GM12875 (cell line): ENCODE data around the gene RERE.

Experiments
- H3K4me3 ChIP-seq: one replicate; pipeline ENCODE4 v1.5.1; 2011; ENCODE audit warnings: low read depth, low read length, control low read depth
- CTCF ChIP-seq: IDR thresholded peaks from 2 replicates; pipeline ENCODE4 v1.5.1; 2011; ENCODE audit warnings: low read depth, mild to moderate bottlenecking, control low read depth, inconsistent platforms, low read length, moderate library complexity, borderline replicate concordance; ENCODE audit not compliant: insufficient read depth

RERE gene

DNA sequence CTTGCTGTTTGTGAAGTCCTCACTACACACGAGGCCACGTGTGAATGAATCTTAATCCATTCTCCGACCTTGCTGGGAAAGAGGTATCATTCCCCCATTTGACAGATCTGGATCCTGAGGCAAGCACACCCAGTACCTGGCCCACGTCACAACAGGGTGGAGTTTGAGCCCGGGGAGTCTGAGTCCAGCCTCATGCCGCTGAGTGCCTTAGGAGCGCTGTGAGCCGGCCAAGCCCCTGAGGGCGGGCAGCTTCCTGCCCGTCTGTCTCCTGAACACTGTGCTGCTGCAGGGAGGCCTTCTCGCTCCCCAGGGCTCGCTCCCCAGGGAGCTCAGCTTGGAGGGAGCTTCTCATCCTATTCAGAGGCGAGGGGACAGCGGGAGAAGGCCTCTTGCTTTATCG is 469.8 kb downstream of the RERE start:
- TF ChIP-seq CTCF = no peak
- no peak overlapping the region for H3K4me3 ChIP-seq

GRCh38 chr1:8345621-8346415 is 471.6 kb downstream of the RERE start:
- no peak for TF ChIP-seq CTCF
- H3K4me3 ChIP-seq = no peak overlapping the region

GRCh38 chr1:8344893-8345507 is 472.4 kb downstream of the RERE start:
- no peak for TF ChIP-seq CTCF
- H3K4me3 ChIP-seq = no peak overlapping the region

GRCh38 chr1:8343464-8344001 is 473.9 kb downstream of the RERE start:
- H3K4me3 ChIP-seq = no peak overlapping the region
- no peak for TF ChIP-seq CTCF

GRCh38 chr1:8343044-8343443 is 474.4 kb downstream of the RERE start:
- TF ChIP-seq CTCF = no peak
- no peak overlapping the region for H3K4me3 ChIP-seq

- TF ChIP-seq CTCF = no peak
- no peak overlapping the region for H3K4me3 ChIP-seq
Observed at GRCh38 chr1:8342325-8342724, 475.1 kb downstream of the RERE start.

DNA sequence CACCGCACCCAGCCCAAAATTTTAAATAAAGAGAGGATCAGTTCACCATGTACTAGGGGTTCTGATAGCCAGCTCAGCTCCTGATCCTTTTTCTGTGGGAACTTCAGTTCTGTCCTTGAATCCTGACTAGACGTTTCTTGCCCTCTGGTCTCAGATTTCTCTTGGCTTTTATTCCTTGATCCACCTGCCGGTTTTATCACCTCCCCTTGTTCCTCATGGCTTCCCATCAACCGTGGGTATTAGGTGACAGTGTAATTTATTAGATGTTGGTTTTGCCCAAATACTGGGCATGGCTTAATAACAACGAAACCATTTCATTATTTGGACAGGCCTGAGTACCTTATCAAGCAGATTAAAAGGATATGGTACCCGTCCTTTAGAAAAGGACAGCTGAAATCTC is 477.0 kb downstream of the RERE start:
- no peak for TF ChIP-seq CTCF

More for the DNA sequence above, 477.0 kb downstream of the RERE start:
- no peak overlapping the region for H3K4me3 ChIP-seq
